Measurements from ENCODE around the gene PCDHB13.
A peak's percentile ranks its signal among the peaks of the same experiment; 100 is the strongest.
"Not testable (repeated sequence)": the region's sequence is repeated elsewhere in the genome, so short reads cannot be mapped to it uniquely, and the experiment has no call there.

The PCDHB13 gene

DNA sequence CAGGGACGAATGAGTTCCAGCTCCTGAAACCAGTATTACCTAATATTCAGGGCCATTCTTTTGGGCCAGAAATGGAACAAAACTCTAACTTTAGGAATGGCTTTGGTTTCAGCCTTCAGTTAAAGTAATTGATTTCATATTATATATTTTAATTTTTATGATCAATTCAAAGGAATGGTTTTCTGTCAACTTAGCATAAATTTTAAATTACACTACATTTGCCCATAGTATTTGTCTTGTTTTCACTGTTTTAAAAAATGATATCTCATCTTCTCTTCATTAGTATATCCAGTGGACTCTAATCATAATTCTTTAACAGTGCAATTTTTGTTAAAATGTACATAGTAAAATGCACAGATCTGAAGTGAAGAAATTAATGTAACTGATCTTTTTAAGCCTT, 33.4 kb upstream of the PCDHB13 start:
- Histone ChIP-seq H3K9me3 (no peaks in the 10 kb centered on the region; the same call in 1 of the 2 replicates), H3K4me1 (no peaks in the 10 kb centered on the region), H3K27me3 (no peaks in the 10 kb centered on the region), H3K36me3 (peaks cover 7% of the 10 kb centered on the region; the same call in 1 of the 2 replicates), H3K4me3 (ENCODE audit: low read depth, low read length) (no peak overlapping the region)
- TF ChIP-seq, protein P1, sequence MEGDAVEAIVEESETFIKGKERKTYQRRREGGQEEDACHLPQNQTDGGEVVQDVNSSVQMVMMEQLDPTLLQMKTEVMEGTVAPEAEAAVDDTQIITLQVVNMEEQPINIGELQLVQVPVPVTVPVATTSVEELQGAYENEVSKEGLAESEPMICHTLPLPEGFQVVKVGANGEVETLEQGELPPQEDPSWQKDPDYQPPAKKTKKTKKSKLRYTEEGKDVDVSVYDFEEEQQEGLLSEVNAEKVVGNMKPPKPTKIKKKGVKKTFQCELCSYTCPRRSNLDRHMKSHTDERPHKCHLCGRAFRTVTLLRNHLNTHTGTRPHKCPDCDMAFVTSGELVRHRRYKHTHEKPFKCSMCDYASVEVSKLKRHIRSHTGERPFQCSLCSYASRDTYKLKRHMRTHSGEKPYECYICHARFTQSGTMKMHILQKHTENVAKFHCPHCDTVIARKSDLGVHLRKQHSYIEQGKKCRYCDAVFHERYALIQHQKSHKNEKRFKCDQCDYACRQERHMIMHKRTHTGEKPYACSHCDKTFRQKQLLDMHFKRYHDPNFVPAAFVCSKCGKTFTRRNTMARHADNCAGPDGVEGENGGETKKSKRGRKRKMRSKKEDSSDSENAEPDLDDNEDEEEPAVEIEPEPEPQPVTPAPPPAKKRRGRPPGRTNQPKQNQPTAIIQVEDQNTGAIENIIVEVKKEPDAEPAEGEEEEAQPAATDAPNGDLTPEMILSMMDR (IDR thresholded peaks at IDR 0.05; ENCODE audit: low read depth, low read length), result no peak
- no peak for DNase-seq

DNA sequence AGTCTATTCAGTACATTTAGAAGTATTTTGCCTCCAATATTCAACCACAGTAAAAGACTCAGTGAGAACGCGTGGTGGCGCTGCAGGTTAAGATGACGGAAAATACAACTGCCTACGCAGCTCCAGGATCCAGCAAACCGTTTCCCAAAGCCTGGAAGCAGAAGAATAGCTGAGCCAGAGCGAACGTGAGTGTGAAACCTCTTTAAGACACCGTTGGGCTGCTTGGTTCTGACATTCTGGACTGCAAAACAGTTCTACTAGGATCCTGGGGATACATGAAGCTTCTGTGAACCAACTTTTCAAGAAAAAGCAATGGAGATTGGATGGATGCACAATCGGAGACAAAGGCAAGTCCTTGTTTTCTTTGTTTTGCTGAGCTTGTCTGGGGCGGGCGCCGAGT, 31.5 kb upstream of the PCDHB13 start, which contains the start of gene PCDHB16:
PCDHB16 (plus strand) TSS at position 140 of the 400 bp plus-strand sequence; CDS start at position 313, 173 bp downstream.
- peak; percentile 88 for DNase-seq
- Histone ChIP-seq H3K27me3 (no peaks in the 10 kb centered on the region), H3K9me3 (no peaks in the 10 kb centered on the region), H3K4me3 (ENCODE audit: low read depth, low read length) (peak within 1 kb of the TSS; percentile 96), H3K36me3 (peaks cover 9% of the 10 kb centered on the region; the same call in 1 of the 2 replicates), H3K4me1 (no peaks in the 10 kb centered on the region)
- TF ChIP-seq, protein P1 (IDR thresholded peaks at IDR 0.05; ENCODE audit: low read depth, low read length), result peak; percentile 90

DNA sequence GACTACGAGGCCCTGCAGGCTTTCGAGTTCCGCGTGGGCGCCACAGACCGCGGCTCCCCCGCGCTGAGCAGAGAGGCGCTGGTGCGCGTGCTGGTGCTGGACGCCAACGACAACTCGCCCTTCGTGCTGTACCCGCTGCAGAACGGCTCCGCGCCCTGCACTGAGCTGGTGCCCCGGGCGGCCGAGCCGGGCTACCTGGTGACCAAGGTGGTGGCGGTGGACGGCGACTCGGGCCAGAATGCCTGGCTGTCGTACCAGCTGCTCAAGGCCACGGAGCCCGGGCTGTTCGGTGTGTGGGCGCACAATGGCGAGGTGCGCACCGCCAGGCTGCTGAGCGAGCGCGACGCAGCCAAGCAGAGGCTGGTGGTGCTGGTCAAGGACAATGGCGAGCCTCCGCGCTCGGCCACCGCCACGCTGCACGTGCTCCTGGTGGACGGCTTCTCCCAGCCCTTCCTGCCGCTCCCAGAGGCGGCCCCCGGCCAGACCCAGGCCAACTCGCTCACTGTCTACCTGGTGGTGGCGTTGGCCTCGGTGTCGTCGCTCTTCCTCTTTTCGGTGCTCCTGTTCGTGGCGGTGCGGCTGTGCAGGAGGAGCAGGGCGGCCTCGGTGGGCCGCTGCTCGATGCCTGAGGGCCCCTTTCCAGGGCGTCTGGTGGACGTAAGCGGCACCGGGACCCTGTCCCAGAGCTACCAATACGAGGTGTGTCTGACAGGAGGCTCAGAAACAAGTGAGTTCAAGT, 29.4 kb upstream of the PCDHB13 start:
- H3K36me3 ChIP-seq; H3K4me1 ChIP-seq; H3K27me3 ChIP-seq; H3K4me3 ChIP-seq (ENCODE audit: low read depth, low read length); DNase-seq; H3K9me3 ChIP-seq: not testable (repeated sequence)

DNA sequence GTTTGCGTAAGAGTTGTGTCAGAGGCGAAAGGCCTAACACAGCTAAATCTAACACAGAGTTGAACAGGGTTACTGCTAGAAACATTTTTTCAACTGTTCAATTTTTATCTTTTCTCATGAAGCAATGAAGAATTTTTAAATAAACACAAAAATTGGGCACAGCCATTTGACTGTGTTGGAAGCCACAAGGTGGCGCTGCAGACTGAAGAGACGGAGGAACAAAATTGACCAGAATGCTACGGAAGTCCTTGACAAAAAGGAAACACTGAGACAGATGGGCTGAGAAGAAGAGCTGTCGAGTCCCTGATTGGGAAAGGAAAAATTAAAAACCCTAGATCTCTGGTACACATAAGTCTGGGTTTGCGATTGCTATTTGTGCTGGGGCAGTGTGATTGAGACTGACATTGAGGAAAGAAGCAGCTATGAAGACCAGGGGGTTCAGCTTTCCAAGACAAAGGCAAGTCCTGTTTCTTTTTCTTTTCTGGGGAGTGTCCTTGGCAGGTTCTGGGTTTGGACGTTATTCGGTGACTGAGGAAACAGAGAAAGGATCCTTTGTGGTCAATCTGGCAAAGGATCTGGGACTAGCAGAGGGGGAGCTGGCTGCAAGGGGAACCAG, 26.7 kb upstream of the PCDHB13 start, which contains the start of gene PCDHB9:
PCDHB9 (plus strand) TSS at position 265 of the 616 bp plus-strand sequence; CDS start at position 423, 158 bp downstream.
- H3K9me3 ChIP-seq, result no peaks in the 10 kb centered on the region; the same call in 1 of the 2 replicates
- no peak within 1 kb of the TSS for H3K4me3 ChIP-seq (ENCODE audit: low read depth, low read length)
- TF ChIP-seq, protein P1 (IDR thresholded peaks at IDR 0.05; ENCODE audit: low read depth, low read length), result peak; percentile 62
- H3K36me3 ChIP-seq, result peaks cover 9% of the 10 kb centered on the region; the same call in 1 of the 2 replicates
- H3K4me1 ChIP-seq, result no peaks in the 10 kb centered on the region
- H3K27me3 ChIP-seq, result no peaks in the 10 kb centered on the region
- DNase-seq, result peak; percentile 42

DNA sequence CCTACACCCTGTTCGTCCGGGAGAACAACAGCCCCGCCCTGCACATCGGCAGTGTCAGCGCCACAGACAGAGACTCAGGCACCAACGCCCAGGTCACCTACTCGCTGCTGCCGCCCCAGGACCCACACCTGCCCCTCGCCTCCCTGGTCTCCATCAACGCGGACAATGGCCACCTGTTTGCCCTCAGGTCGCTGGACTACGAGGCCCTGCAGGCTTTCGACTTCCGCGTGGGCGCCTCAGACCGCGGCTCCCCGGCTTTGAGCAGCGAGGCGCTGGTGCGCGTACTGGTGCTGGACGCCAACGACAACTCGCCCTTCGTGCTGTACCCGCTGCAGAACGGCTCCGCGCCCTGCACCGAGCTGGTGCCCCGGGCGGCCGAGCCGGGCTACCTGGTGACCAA, 25.0 kb upstream of the PCDHB13 start:
- H3K4me1 ChIP-seq; DNase-seq; H3K36me3 ChIP-seq; H3K4me3 ChIP-seq (ENCODE audit: low read depth, low read length); H3K9me3 ChIP-seq; H3K27me3 ChIP-seq: not testable (repeated sequence)

DNA sequence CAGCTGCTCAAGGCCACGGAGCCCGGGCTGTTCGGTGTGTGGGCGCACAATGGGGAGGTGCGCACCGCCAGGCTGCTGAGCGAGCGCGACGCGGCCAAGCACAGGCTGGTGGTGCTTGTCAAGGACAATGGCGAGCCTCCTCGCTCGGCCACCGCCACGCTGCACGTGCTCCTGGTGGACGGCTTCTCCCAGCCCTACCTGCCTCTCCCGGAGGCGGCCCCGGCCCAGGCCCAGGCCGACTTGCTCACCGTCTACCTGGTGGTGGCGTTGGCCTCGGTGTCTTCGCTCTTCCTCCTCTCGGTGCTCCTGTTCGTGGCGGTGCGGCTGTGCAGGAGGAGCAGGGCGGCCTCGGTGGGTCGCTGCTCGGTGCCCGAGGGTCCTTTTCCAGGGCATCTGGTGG, 24.6 kb upstream of the PCDHB13 start:
- not testable (repeated sequence) for H3K27me3 ChIP-seq; DNase-seq; H3K4me1 ChIP-seq; H3K36me3 ChIP-seq; H3K9me3 ChIP-seq; H3K4me3 ChIP-seq (ENCODE audit: low read depth, low read length)

DNA sequence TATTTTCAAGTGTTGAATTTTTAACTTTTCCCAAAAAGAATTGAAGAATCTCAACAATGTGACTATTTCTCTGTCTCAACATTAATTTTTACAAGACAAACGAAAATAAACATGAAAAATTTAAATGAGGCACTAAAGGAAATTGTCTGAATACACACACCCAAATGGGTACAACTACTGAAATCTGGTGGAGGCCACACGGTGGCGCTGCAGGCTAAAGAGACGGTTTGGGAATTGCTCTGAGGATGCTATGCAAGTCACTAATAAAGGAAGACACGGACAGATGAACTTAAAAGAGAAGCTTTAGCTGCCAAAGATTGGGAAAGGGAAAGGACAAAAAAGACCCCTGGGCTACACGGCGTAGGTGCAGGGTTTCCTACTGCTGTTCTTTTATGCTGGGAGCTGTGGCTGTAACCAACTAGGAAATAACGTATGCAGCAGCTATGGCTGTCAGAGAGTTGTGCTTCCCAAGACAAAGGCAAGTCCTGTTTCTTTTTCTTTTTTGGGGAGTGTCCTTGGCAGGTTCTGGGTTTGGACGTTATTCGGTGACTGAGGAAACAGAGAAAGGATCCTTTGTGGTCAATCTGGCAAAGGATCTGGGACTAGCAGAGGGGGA, 21.5 kb upstream of the PCDHB13 start, which contains the start of gene PCDHB10:
PCDHB10 (plus strand) TSS at position 244 of the 616 bp plus-strand sequence; CDS start at position 444, 200 bp downstream.
- Histone ChIP-seq H3K36me3 (no peaks in the 10 kb centered on the region), H3K9me3 (no peaks in the 10 kb centered on the region; the same call in 1 of the 2 replicates), H3K4me1 (no peaks in the 10 kb centered on the region), H3K27me3 (no peaks in the 10 kb centered on the region), H3K4me3 (ENCODE audit: low read depth, low read length) (no peak within 1 kb of the TSS)
- TF ChIP-seq, protein P1 (IDR thresholded peaks at IDR 0.05; ENCODE audit: low read depth, low read length), result peak; percentile 63
- DNase-seq, result peak; percentile 45

DNA sequence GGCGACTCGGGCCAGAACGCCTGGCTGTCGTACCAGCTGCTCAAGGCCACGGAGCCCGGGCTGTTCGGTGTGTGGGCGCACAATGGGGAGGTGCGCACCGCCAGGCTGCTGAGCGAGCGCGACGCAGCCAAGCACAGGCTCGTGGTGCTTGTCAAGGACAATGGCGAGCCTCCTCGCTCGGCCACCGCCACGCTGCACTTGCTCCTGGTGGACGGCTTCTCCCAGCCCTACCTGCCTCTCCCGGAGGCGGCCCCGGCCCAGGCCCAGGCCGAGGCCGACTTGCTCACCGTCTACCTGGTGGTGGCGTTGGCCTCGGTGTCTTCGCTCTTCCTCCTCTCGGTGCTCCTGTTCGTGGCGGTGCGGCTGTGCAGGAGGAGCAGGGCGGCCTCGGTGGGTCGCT, 19.4 kb upstream of the PCDHB13 start:
- not testable (repeated sequence) for H3K4me3 ChIP-seq (ENCODE audit: low read depth, low read length)

More for the DNA sequence above, 19.4 kb upstream of the PCDHB13 start:
- DNase-seq, H3K27me3 ChIP-seq, H3K9me3 ChIP-seq, H3K4me1 ChIP-seq, H3K36me3 ChIP-seq: not testable (repeated sequence)
